DMS153 treated with DMSO at 0.1 percent for 48 hours (cell line): ENCODE data around the gene HMGB4.

Source experiments
- DNase-seq: peaks from one replicate; lab custom pipeline; 2025; ENCODE audit not compliant: unreplicated experiment; lab: John Stamatoyannopoulos, UW

The HMGB4 gene

GRCh38 chr1:33895976-33896375, 32.1 kb downstream of the HMGB4 start:
- no peak for DNase-seq

GRCh38 chr1:33897092-33897725, 33.3 kb downstream of the HMGB4 start:
- no peak for DNase-seq

- DNase-seq, result no peak
These were observed 34.5 kb downstream of the HMGB4 start for GRCh38 chr1:33898406-33898805.

GRCh38 chr1:33898881-33899280, 35.0 kb downstream of the HMGB4 start:
- DNase-seq, result no peak

GRCh38 chr1:33899746-33900145, 35.9 kb downstream of the HMGB4 start:
- DNase-seq, result no peak

GRCh38 chr1:33902486-33903209, 38.8 kb downstream of the HMGB4 start:
- DNase-seq, result no peak

GRCh38 chr1:33903210-33903589, 39.3 kb downstream of the HMGB4 start:
- no peak for DNase-seq

- DNase-seq, result no peak
These were observed 41.4 kb downstream of the HMGB4 start for GRCh38 chr1:33905241-33905640.

- DNase-seq, result no peak
These were observed 42.3 kb downstream of the HMGB4 start for GRCh38 chr1:33906156-33906555.

GRCh38 chr1:33908324-33908956, 44.6 kb downstream of the HMGB4 start:
- no peak for DNase-seq
